ENCODE measurements around the gene CEP70.

GRCh38 chr3:138624518-138624917, 30.5 kb upstream of the CEP70 start:
- TF ChIP-seq EZH2 (IDR thresholded peaks at IDR 0.05; ENCODE audit: insufficient read depth, poor library complexity, severe bottlenecking) (no peak), EZH2phosphoT487 (IDR thresholded peaks at IDR 0.05; ENCODE audit: insufficient read depth, low read depth) (no peak)

All from GM23248 (cell line).